ENCODE measurements around the gene NCKAP5. TPM values are rescaled to one million over a fixed set of nuclear protein-coding genes. Genes with fewer than 3 reads are reported as not detected.

NCKAP5 gene
- total and polyA plus RNA-seq, 4 donors = 0.57 to 2.8 (median 2.4) TPM

DNA sequence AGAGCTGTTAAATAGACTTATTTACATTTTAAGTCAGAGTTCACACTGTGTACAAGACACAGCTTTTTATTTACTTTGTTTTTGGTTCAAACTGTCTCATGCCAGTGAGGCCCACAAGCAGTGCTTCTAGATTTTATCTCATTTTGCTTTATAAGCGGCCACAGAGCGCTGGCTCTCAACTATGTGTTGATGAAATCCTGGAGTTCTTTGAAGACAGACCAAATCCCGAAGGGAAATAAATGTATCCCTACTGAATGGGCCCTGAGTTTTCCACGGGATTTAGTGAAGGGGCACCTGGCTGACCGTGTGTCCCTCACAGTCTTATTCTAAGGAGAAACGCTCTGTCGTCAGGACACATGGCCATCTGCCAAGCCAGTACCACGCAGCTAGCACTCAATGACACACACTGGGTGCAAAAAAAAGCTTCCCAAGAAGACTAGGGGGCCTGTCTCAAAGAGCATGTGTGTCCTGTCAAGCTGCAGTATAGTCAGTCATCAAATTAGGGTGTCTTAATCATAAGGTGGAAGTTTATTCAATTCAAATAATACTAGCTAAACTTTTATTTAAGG, 921.6 kb downstream of the NCKAP5 start:
- 90% methylated on average over 8 of the region's 8 CpGs for WGBS
- no peaks in the 10 kb centered on the region for H3K9me3 ChIP-seq (ENCODE audit: control insufficient read depth in 4 of 4, low read length in 3 of 4)
- no peak overlapping the region for H3K4me3 ChIP-seq (ENCODE audit: low read depth in 1 of 3, low read length in 3 of 3)
- no peaks in the 10 kb centered on the region for H3K36me3 ChIP-seq (ENCODE audit: control insufficient read depth in 4 of 4, insufficient read depth in 3 of 4, low read depth in 1 of 4, low read length in 3 of 4)
- no peak for DNase-seq (ENCODE audit: low spot score)
- peaks cover 2 to 21% (median 16%) of the 10 kb centered on the region in 4 donors for H3K4me1 ChIP-seq (ENCODE audit: control insufficient read depth in 4 of 4, insufficient read depth in 4 of 4, low read length in 3 of 4)
- TF ChIP-seq FOXA2 (IDR thresholded peaks at IDR 0.05) (no peak), GABPA (IDR thresholded peaks at IDR 0.05 in 1 of 2, conservative IDR thresholded peaks at IDR 0.05 in 1 of 2) (no peak), JUND (IDR thresholded peaks at IDR 0.05) (no peak), SP1 (IDR thresholded peaks at IDR 0.05) (no peak), RXRA (IDR thresholded peaks at IDR 0.05) (no peak), NR2F2 (IDR thresholded peaks at IDR 0.05) (no peak), HNF4G (IDR thresholded peaks at IDR 0.05) (no peak), FOXA1 (IDR thresholded peaks at IDR 0.05) (no peak), YY1 (IDR thresholded peaks at IDR 0.05) (no peak), HNF4A (conservative IDR thresholded peaks at IDR 0.05) (no peak), EGR1 (IDR thresholded peaks at IDR 0.05; ENCODE audit: low read depth in 2 of 2) (no peak), RAD21 (IDR thresholded peaks at IDR 0.05) (no peak), TAF1 (conservative IDR thresholded peaks at IDR 0.05) (no peak)
- TF ChIP-seq, protein P1, sequence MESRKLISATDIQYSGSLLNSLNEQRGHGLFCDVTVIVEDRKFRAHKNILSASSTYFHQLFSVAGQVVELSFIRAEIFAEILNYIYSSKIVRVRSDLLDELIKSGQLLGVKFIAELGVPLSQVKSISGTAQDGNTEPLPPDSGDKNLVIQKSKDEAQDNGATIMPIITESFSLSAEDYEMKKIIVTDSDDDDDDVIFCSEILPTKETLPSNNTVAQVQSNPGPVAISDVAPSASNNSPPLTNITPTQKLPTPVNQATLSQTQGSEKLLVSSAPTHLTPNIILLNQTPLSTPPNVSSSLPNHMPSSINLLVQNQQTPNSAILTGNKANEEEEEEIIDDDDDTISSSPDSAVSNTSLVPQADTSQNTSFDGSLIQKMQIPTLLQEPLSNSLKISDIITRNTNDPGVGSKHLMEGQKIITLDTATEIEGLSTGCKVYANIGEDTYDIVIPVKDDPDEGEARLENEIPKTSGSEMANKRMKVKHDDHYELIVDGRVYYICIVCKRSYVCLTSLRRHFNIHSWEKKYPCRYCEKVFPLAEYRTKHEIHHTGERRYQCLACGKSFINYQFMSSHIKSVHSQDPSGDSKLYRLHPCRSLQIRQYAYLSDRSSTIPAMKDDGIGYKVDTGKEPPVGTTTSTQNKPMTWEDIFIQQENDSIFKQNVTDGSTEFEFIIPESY (IDR thresholded peaks at IDR 0.05) = no peak
- TF ChIP-seq, protein P2, sequence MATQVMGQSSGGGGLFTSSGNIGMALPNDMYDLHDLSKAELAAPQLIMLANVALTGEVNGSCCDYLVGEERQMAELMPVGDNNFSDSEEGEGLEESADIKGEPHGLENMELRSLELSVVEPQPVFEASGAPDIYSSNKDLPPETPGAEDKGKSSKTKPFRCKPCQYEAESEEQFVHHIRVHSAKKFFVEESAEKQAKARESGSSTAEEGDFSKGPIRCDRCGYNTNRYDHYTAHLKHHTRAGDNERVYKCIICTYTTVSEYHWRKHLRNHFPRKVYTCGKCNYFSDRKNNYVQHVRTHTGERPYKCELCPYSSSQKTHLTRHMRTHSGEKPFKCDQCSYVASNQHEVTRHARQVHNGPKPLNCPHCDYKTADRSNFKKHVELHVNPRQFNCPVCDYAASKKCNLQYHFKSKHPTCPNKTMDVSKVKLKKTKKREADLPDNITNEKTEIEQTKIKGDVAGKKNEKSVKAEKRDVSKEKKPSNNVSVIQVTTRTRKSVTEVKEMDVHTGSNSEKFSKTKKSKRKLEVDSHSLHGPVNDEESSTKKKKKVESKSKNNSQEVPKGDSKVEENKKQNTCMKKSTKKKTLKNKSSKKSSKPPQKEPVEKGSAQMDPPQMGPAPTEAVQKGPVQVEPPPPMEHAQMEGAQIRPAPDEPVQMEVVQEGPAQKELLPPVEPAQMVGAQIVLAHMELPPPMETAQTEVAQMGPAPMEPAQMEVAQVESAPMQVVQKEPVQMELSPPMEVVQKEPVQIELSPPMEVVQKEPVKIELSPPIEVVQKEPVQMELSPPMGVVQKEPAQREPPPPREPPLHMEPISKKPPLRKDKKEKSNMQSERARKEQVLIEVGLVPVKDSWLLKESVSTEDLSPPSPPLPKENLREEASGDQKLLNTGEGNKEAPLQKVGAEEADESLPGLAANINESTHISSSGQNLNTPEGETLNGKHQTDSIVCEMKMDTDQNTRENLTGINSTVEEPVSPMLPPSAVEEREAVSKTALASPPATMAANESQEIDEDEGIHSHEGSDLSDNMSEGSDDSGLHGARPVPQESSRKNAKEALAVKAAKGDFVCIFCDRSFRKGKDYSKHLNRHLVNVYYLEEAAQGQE (IDR thresholded peaks at IDR 0.05) = no peak
- TF ChIP-seq, protein P3, sequence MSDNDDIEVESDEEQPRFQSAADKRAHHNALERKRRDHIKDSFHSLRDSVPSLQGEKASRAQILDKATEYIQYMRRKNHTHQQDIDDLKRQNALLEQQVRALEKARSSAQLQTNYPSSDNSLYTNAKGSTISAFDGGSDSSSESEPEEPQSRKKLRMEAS (IDR thresholded peaks at IDR 0.05) = no peak
- TF ChIP-seq, protein P4, sequence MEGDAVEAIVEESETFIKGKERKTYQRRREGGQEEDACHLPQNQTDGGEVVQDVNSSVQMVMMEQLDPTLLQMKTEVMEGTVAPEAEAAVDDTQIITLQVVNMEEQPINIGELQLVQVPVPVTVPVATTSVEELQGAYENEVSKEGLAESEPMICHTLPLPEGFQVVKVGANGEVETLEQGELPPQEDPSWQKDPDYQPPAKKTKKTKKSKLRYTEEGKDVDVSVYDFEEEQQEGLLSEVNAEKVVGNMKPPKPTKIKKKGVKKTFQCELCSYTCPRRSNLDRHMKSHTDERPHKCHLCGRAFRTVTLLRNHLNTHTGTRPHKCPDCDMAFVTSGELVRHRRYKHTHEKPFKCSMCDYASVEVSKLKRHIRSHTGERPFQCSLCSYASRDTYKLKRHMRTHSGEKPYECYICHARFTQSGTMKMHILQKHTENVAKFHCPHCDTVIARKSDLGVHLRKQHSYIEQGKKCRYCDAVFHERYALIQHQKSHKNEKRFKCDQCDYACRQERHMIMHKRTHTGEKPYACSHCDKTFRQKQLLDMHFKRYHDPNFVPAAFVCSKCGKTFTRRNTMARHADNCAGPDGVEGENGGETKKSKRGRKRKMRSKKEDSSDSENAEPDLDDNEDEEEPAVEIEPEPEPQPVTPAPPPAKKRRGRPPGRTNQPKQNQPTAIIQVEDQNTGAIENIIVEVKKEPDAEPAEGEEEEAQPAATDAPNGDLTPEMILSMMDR (IDR thresholded peaks at IDR 0.05; ENCODE audit: low read depth, low read length, missing input control) = no peak
- TF ChIP-seq, protein P5, sequence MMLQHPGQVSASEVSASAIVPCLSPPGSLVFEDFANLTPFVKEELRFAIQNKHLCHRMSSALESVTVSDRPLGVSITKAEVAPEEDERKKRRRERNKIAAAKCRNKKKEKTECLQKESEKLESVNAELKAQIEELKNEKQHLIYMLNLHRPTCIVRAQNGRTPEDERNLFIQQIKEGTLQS (IDR thresholded peaks at IDR 0.05) = no peak
- no peak overlapping the region for H3K27ac ChIP-seq (ENCODE audit: low read depth in 1 of 2, low read length in 2 of 2)
- H3K9ac ChIP-seq (ENCODE audit: low read depth in 1 of 2, low read length in 2 of 2) = no peak overlapping the region
- no peaks in the 10 kb centered on the region for H3K27me3 ChIP-seq (ENCODE audit: control insufficient read depth in 4 of 4, insufficient read depth in 4 of 4, low read length in 3 of 4)
